Skin of body (tissue), 2 donors: ENCODE measurements around the gene PXDC1. TPM values are rescaled to one million over a fixed set of nuclear protein-coding genes. Genes with fewer than 3 reads are reported as not detected.

Experiments used
- small RNA-seq: library from RNA; depleted of rRNA; stranded (forward); fragments of <200 nt; gene quantifications from one replicate; pipeline ENCODE3, GENCODE V24; 2014; ENCODE audit warnings: low replicate concordance
- total RNA-seq: library from RNA; depleted of rRNA; stranded (reverse); fragments of >200 nt; gene quantifications from one replicate; pipeline ENCODE4 v1.2.3, GENCODE V29; 2014

PXDC1 gene
- total RNA-seq, 1 donor from 2014 or later: 27.3 TPM

Small RNAs within 50 kb of the gene (small RNA-seq; reads per million reads assigned to genes)
- not detected for gene AL033523.1

Other genes with a start within 250 kb of the PXDC1 start
- 5.0 TPM for gene FAM50B, start 97.7 kb upstream of the PXDC1 start, total RNA-seq